ENCODE results near the gene MOSMO. TPM values are rescaled to one million over a fixed set of nuclear protein-coding genes. Genes with fewer than 3 reads are reported as not detected.
"Not testable (repeated sequence)": the region's sequence is repeated elsewhere in the genome, so short reads cannot be mapped to it uniquely, and the experiment has no call there.

Gene MOSMO
- total RNA-seq, 4 donors from 2014 or later, result 17.9 to 39.5 (median 30.3) TPM

DNA sequence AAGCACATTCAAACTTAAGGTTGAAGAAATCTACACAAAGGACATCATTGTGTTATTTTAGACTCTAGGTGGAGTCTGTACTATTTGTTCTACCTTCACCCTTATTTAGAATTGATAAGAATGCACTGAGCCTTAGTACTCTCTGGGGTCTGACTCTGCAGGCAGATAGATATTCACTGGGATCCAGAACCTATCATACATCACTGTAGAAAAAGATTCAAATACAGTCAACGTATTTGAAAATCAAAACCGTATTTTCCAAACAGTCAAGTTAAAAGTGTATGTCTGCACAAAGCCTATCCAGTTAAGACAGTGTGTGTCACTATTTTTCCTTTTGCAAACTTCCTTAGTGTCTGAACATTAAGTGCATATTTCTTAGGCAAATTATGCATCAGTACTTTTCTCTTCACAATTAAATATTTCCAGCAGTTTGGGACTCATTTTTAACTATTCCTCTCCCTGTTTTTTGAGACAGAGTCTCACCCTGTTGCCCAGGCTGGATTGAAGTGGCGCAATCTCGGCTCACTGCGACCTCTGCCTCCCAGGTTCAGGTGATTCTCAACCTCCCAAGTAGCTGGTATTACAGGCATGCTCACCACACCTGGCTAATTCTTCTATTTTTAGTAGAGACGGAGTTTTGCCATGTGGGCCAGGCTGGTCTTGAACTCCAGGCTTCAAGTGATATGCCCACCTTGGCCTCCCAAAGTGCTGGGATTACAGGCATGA, 22.3 kb downstream of the MOSMO start:
- TF ChIP-seq, protein P1, sequence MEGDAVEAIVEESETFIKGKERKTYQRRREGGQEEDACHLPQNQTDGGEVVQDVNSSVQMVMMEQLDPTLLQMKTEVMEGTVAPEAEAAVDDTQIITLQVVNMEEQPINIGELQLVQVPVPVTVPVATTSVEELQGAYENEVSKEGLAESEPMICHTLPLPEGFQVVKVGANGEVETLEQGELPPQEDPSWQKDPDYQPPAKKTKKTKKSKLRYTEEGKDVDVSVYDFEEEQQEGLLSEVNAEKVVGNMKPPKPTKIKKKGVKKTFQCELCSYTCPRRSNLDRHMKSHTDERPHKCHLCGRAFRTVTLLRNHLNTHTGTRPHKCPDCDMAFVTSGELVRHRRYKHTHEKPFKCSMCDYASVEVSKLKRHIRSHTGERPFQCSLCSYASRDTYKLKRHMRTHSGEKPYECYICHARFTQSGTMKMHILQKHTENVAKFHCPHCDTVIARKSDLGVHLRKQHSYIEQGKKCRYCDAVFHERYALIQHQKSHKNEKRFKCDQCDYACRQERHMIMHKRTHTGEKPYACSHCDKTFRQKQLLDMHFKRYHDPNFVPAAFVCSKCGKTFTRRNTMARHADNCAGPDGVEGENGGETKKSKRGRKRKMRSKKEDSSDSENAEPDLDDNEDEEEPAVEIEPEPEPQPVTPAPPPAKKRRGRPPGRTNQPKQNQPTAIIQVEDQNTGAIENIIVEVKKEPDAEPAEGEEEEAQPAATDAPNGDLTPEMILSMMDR (IDR thresholded peaks at IDR 0.05), result no peak
- TF ChIP-seq POLR2A (IDR thresholded peaks at IDR 0.05), result no peak
- H3K4me1 ChIP-seq, result no peaks in the 10 kb centered on the region
- no peak overlapping the region for H3K27ac ChIP-seq
- no peaks in the 10 kb centered on the region for H3K27me3 ChIP-seq
- H3K4me3 ChIP-seq, result no peak overlapping the region
- no peaks in the 10 kb centered on the region for H3K9me3 ChIP-seq
- intact Hi-C loops (cut with DNase I; ENCODE audit: low total_unique reads), result no loop called here
- H3K36me3 ChIP-seq, result no peaks in the 10 kb centered on the region
- DNase-seq, result no peak

DNA sequence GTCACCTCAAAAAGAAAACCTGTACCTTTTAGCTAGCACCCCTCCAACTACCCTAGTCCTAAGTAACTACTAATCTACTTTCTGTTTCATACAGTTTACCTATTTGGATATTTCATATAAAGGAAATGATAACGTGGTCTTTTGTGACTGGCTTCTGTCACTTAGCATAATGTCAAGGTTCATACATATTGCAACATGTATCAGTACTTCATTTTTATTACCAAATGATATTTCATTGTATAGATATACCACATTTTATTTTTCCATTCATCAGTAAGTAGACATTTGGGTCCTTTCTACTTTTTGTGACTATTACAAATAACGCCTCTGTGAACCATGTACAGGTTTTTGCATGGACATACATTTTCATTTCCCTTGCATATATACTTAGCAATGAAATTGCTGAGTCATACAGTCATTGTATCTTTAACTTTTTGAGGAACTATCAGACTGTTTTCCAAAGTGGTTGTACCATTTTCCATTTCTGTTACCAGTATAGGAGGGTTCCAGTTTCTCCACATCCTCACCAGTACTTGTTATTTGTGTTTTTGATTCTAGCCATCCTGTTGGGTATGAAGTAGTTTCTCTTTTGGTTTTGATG, 23.7 kb downstream of the MOSMO start:
- no peak for TF ChIP-seq POLR2A (IDR thresholded peaks at IDR 0.05)
- TF ChIP-seq, protein P1 (IDR thresholded peaks at IDR 0.05), result no peak
- H3K36me3 ChIP-seq, result no peaks in the 10 kb centered on the region
- H3K9me3 ChIP-seq, result no peaks in the 10 kb centered on the region
- H3K4me1 ChIP-seq, result no peaks in the 10 kb centered on the region
- DNase-seq, result no peak
- no peaks in the 10 kb centered on the region for H3K27me3 ChIP-seq
- H3K27ac ChIP-seq, result no peak overlapping the region
- no peak overlapping the region for H3K4me3 ChIP-seq
- intact Hi-C loops (cut with DNase I; ENCODE audit: low total_unique reads), result no loop called here

DNA sequence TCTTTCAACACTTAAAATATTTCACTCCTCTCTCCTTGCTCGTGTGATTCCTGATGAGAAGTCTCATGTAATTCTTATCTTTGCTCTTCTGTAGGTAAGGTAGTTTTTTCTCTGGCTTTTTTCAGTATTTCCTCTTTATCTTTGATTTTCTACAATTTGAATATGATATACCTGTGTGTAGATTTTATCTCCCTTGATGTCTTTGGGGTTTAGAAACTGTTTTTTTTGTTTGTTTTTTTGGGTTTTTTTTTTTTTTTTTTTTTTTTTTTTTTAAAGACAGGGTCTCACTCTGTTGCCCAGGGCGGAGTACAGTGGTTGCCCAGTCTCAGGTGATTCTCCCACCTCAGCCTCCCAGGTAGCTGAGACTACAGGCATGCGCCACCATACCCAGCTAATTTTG, 26.6 kb downstream of the MOSMO start:
- no peaks in the 10 kb centered on the region for H3K9me3 ChIP-seq
- H3K4me1 ChIP-seq, result no peaks in the 10 kb centered on the region
- H3K27me3 ChIP-seq, result no peaks in the 10 kb centered on the region
- no peaks in the 10 kb centered on the region for H3K36me3 ChIP-seq
- no peak overlapping the region for H3K4me3 ChIP-seq
- TF ChIP-seq, protein P1 (IDR thresholded peaks at IDR 0.05), result no peak
- TF ChIP-seq POLR2A (IDR thresholded peaks at IDR 0.05), result no peak
- intact Hi-C loops (cut with DNase I; ENCODE audit: low total_unique reads), result no loop called here
- H3K27ac ChIP-seq, result no peak overlapping the region
- no peak for DNase-seq

DNA sequence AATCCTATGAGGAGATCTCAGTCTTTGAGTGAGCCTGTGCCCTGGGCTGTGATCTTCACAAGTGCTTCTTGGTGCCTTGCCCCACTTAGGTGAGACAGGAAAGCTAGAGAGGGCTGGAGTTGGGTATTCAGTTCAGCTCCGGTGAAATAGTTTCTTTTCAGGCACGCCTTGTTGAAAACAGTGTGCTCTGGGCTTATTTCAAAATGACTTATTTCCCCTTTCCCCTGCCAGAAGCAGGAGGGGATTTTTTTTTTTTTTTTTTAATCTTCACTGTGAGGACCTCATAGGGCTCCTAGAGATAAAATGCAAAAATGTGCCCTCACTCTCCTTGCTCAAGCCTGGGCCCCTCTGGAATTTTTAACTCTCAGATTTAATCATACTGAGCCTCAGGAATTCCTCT, 27.2 kb downstream of the MOSMO start:
- Histone ChIP-seq H3K4me1 (no peaks in the 10 kb centered on the region), H3K27ac (no peak overlapping the region), H3K36me3 (no peaks in the 10 kb centered on the region), H3K9me3 (no peaks in the 10 kb centered on the region), H3K27me3 (no peaks in the 10 kb centered on the region), H3K4me3 (no peak overlapping the region)
- DNase-seq, result no peak
- TF ChIP-seq, protein P1 (IDR thresholded peaks at IDR 0.05), result no peak
- no peak for TF ChIP-seq POLR2A (IDR thresholded peaks at IDR 0.05)
- intact Hi-C loops (cut with DNase I; ENCODE audit: low total_unique reads), result no loop called here

DNA sequence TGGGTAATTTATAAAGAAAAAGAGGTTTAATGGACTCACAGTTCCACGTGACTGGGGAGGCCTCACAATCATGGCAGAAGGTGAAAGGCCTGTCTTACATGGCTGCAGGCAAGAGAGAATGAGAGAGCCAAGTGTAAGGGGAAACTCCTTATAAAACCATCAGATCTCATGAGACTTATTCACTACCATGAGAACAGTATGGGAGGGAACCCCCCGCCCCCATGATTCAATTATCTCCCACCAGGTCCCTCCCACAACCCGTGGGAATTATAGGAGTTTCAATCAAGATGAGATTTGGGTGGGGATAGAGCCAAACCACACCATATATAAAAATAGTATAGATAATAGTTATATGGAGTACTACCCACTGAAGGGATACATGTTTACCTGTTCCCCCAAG, 36.0 kb downstream of the MOSMO start:
- H3K27me3 ChIP-seq; intact Hi-C loops (cut with DNase I; ENCODE audit: low total_unique reads); H3K36me3 ChIP-seq; DNase-seq; H3K9me3 ChIP-seq; H3K4me1 ChIP-seq; H3K4me3 ChIP-seq; H3K27ac ChIP-seq: not testable (repeated sequence)

DNA sequence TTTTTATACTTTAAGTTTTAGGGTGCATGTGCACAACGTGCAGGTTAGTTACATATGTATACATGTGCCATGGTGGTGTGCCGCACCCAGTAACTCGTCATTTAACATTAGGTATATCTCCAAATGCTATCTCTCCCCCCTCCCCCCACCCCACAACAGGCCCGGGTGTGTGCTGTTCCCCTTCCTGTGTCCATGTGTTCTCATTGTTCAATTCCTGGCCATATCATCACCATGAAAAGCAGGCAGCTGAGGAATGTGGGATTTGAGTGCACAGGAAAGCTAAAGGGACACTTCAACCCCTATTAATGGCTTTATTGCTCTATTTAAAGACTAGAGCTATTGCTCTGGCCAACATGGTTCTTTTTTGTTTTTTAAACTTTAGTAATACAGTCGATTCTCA, 38.0 kb downstream of the MOSMO start:
- H3K27me3 ChIP-seq; H3K4me1 ChIP-seq; DNase-seq; H3K9me3 ChIP-seq; H3K36me3 ChIP-seq; H3K27ac ChIP-seq; H3K4me3 ChIP-seq; intact Hi-C loops (cut with DNase I; ENCODE audit: low total_unique reads): not testable (repeated sequence)
